ENCODE measurements around the gene COPS2. TPM values are rescaled to one million over a fixed set of nuclear protein-coding genes. Genes with fewer than 3 reads are reported as not detected.

Gene COPS2
- total RNA-seq (2016; rRNA removed; fragmentation: Illumina TruSeq; extraction: Trizol) (66.3 and 138 TPM in 2 replicates), polyA plus RNA-seq (2011; rRNA removed) (25.7 and 37.8 TPM in 2 replicates), polyA minus RNA-seq (2011; rRNA and poly(A)+ RNA removed; ENCODE audit: low replicate concordance) (8.9 and 27.8 TPM in 2 replicates), Bru-seq, nascent RNA (percentile 95 among the genes with signal in this experiment), BruChase-seq, experiment 1, labeled RNA remaining after a 6-hour chase (percentile 95 among the genes with signal in this experiment), BruChase-seq, experiment 2, labeled RNA remaining after a 2-hour chase (percentile 93 among the genes with signal in this experiment)
- total RNA-seq (2016; cell fraction: cytosol; rRNA removed; fragmentation: Illumina TruSeq; extraction: Trizol; ENCODE audit: low read depth): 16.9 and 17.5 TPM in 2 replicates
- total RNA-seq (2016; cell fraction: insoluble cytoplasmic fraction; rRNA removed; fragmentation: Illumina TruSeq; extraction: Trizol): 67.4 and 133 TPM in 2 replicates
- 39.0 and 53.3 TPM in 2 replicates for total RNA-seq (2016; cell fraction: membrane; rRNA removed; fragmentation: Illumina TruSeq; extraction: Trizol)
- 49.0 and 49.9 TPM in 2 replicates for total RNA-seq (2016; cell fraction: nucleus; rRNA removed; fragmentation: Illumina TruSeq; extraction: Trizol)
- 15.6 and 21.6 TPM in 2 replicates for polyA plus RNA-seq (2011; cell fraction: cytosol; rRNA removed)
- 7.0 and 7.2 TPM in 2 replicates for polyA plus RNA-seq (2011; cell fraction: nucleus; rRNA removed)
- 58.5 and 91.3 TPM in 2 replicates for polyA plus RNA-seq (2012)
- 14.3 and 14.8 TPM in 2 replicates for polyA plus RNA-seq (2016; cell fraction: cytosol; fragmentation: Illumina TruSeq; extraction: Trizol; ENCODE audit: low read depth)
- 152 and 162 TPM in 2 replicates for polyA plus RNA-seq (2016; cell fraction: insoluble cytoplasmic fraction; fragmentation: Illumina TruSeq; extraction: Trizol; ENCODE audit: low read depth)
- polyA plus RNA-seq (2016; cell fraction: membrane; fragmentation: Illumina TruSeq; extraction: Trizol; ENCODE audit: low read depth): 29.6 and 29.9 TPM in 2 replicates
- polyA plus RNA-seq (2016; cell fraction: nucleus; fragmentation: Illumina TruSeq; extraction: Trizol; ENCODE audit: insufficient read depth, low read depth): 46.6 and 52.8 TPM in 2 replicates
- polyA minus RNA-seq (2011; cell fraction: cytosol; rRNA and poly(A)+ RNA removed): 34.3 and 37.6 TPM in 2 replicates
- 61.2 and 72.2 TPM in 2 replicates for polyA minus RNA-seq (2011; cell fraction: nucleus; rRNA and poly(A)+ RNA removed)
- long read RNA-seq, experiment 1, full-length matches to known transcripts: 61 of 80 reads
- long read RNA-seq, experiment 1, partial matches to known transcripts: 10 of 80 reads
- long read RNA-seq, experiment 1, other reads (novel, unspliced or antisense): 9 of 80 reads
- long read RNA-seq, experiment 2, full-length matches to known transcripts: 51 of 153 reads
- long read RNA-seq, experiment 2, partial matches to known transcripts: 46 of 153 reads
- long read RNA-seq, experiment 2, other reads (novel, unspliced or antisense): 56 of 153 reads

- Histone ChIP-seq H3K4me1 (ENCODE audit: insufficient read depth, low read length) (peaks cover 31% of the 10 kb centered on the region), H3K4me3 (replicated peaks in 1 of 3; ENCODE audit: insufficient read depth in 1 of 3, low read depth in 2 of 3, low read length in 3 of 3) (peak within 1 kb of the TSS; percentile 68 to 86 (median 82)), H3K27me3 (ENCODE audit: control insufficient read depth in 1 of 2, insufficient read depth in 2 of 2, low read length in 2 of 2) (no peaks in the 10 kb centered on the region; a peak in 1 of 5 replicates), H3K27ac (ENCODE audit: extremely low read length, insufficient read depth, low read length) (peak within 1 kb of the TSS; percentile 76), H3K9ac (ENCODE audit: insufficient read depth, low read depth, low read length) (peak within 1 kb of the TSS; percentile 88), H3K79me2 (ENCODE audit: insufficient read depth, low read length) (peaks cover 65% of the 10 kb centered on the region), H4K20me1 (ENCODE audit: insufficient read depth, low read length) (peaks cover 20% of the 10 kb centered on the region), H3K4me2 (ENCODE audit: low read depth, low read length) (peak within 1 kb of the TSS; percentile 84), H3K36me3 (replicated peaks in 1 of 2; ENCODE audit: control insufficient read depth in 1 of 2, insufficient read depth in 2 of 2, low read length in 2 of 2) (no peaks in the 10 kb centered on the region), H3K9me3 (ENCODE audit: low read length) (no peaks in the 10 kb centered on the region), H2AFZ (ENCODE audit: low read length) (peak within 1 kb of the TSS; percentile 93)
- peak; percentile 96 for ATAC-seq
- BruUV-seq (replicated peaks): TSS peak; percentile 64
- in situ Hi-C loops (cut with HindIII; ENCODE audit: extremely low pct_ligation_motif_present, low pct_unique_long_range_greater_than_20kb): no loop called here
- ChIA-PET CTCF (ENCODE audit: low intra/inter-chr PET ratio, low total read pairs) (no interaction called here), POLR2A (interaction anchor here (0.8 to 3.7 kb wide), 5 partner anchors 10 to 1200 kb away, joined by 3 to 40 read pairs (median 4); partner anchors contain the start of genes DTWD1, GABPB1, GALK2 and SECISBP2L)
- under 1% methylated on average over 29 of the region's 46 CpGs for WGBS (ENCODE audit: low lambda C conversion rate)
- intact Hi-C loops (cut with micrococcal nuclease; ENCODE audit: unreplicated experiment): loop anchor here (2.0 kb wide), 2 partner anchors 16 to 70 kb away; partner anchors contain the start of gene GALK2
- FAIRE-seq: peak; percentile 74
- DNase-seq (ENCODE audit: low spot score): peak; percentile 96
- TF ChIP-seq DR1 (CRISPR knock-in tag; IDR thresholded peaks at IDR 0.05): no peak
- peak; percentile 67; the same call in 1 of the 2 replicates for TF ChIP-seq ZKSCAN8 (CRISPR knock-in tag; IDR thresholded peaks at IDR 0.05; ENCODE audit: borderline replicate concordance)
- TF ChIP-seq ZNF484 (CRISPR knock-in tag; IDR thresholded peaks at IDR 0.05; ENCODE audit: borderline replicate concordance, low read depth): 0 out of 2 replicates have a peak, but pooled peaks have one; percentile 80
- TF ChIP-seq EP300 (IDR thresholded peaks at IDR 0.05; ENCODE audit: low read depth in 2 of 2, low read length in 2 of 2): 0 out of 4 replicates have a peak, but pooled peaks of 1 of the 2 experiments have one; percentile 35
- no peak; the same call in 1 of the 2 replicates for TF ChIP-seq EP300 (CRISPR knock-in tag; IDR thresholded peaks at IDR 0.05; ENCODE audit: borderline replicate concordance)
- TF ChIP-seq THAP11 (CRISPR knock-in tag; IDR thresholded peaks at IDR 0.05): peak; percentile 96
- peak; percentile 97 for TF ChIP-seq ZMYM4 (CRISPR knock-in tag; IDR thresholded peaks at IDR 0.05)
- TF ChIP-seq XBP1 (CRISPR knock-in tag; IDR thresholded peaks at IDR 0.05): no peak
- TF ChIP-seq AKAP8 (CRISPR knock-in tag; IDR thresholded peaks at IDR 0.05): no peak
- TF ChIP-seq, protein P1, sequence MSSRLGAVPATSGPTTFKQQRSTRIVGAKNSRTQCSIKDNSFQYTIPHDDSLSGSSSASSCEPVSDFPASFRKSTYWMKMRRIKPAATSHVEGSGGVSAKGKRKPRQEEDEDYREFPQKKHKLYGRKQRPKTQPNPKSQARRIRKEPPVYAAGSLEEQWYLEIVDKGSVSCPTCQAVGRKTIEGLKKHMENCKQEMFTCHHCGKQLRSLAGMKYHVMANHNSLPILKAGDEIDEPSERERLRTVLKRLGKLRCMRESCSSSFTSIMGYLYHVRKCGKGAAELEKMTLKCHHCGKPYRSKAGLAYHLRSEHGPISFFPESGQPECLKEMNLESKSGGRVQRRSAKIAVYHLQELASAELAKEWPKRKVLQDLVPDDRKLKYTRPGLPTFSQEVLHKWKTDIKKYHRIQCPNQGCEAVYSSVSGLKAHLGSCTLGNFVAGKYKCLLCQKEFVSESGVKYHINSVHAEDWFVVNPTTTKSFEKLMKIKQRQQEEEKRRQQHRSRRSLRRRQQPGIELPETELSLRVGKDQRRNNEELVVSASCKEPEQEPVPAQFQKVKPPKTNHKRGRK (CRISPR knock-in tag; IDR thresholded peaks at IDR 0.05): no peak
- TF ChIP-seq, protein P2, sequence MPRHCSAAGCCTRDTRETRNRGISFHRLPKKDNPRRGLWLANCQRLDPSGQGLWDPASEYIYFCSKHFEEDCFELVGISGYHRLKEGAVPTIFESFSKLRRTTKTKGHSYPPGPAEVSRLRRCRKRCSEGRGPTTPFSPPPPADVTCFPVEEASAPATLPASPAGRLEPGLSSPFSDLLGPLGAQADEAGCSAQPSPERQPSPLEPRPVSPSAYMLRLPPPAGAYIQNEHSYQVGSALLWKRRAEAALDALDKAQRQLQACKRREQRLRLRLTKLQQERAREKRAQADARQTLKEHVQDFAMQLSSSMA (CRISPR knock-in tag; IDR thresholded peaks at IDR 0.05): no peak
- peak; percentile 51 for TF ChIP-seq NFYC (CRISPR knock-in tag; IDR thresholded peaks at IDR 0.05)
- TF ChIP-seq SSRP1 (CRISPR knock-in tag; IDR thresholded peaks at IDR 0.05): no peak
- peak; percentile 85 for TF ChIP-seq CREM (IDR thresholded peaks at IDR 0.05)
- TF ChIP-seq CREM (CRISPR knock-in tag; IDR thresholded peaks at IDR 0.05): no peak
- peak; percentile 77 for TF ChIP-seq SRF (IDR thresholded peaks at IDR 0.05; ENCODE audit: low read depth, low read length)
Measured at GRCh38 chr15:49155110-49155833, at the start of gene COPS2. Gene COPS2 (minus strand): TSS chr15:49155599. CDS start chr15:49155578, 21 bp downstream.

Data from HepG2 (cell line).